Activated CD4-positive, alpha-beta T cell treated with anti-CD3 and anti-CD28 coated beads, Interleukin-2, Interleukin-4, amounts not matched to agents 100 ng/mL and 50 ng/mL, durations not matched to agents 16 hours and 8 hours (primary cell): Measurements from ENCODE around the gene ALDH1L1.

Experiments
- DNase-seq: peaks from one replicate; pipeline ENCODE4 v3.0.0-alpha.2; 2020; ENCODE audit warnings: low spot score

The ALDH1L1 gene

DNA sequence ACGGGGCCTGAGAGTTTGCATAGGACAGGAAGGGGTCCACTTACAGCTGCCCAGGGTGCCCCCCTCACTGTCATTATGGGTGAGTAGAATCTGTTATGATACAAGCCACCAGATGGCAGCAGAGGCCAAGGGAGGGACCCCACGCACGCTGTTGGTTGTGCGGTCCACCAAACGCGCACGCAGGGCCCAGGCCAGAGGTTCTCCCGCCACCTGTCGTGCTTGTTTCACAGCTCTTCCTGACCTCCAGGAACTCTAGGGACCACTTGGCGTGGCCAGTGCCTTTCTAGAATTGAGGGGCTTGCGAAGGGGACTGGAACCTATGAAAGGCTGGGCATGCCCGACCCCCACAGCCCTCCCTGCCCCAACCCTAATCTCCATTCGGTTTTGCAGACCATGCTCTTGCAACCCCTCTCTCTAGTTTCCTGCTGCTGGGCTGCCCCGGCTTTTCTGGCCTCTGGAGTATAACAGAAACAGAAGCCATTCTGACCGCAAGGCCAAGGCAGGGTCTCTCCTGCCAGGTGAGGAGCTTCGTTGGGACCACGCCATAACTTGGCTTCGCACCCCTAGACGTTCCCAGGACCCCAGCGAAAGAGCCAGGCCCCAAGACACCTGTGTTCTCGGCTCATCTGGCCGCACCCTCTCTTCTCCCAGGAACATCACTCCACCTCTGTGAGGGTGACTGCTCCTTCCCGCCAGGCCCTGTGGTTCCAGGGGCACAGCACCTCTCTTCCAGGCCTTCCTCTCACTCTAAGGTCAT is 46.0 kb downstream of the ALDH1L1 start:
- DNase-seq: peak; percentile 46

DNA sequence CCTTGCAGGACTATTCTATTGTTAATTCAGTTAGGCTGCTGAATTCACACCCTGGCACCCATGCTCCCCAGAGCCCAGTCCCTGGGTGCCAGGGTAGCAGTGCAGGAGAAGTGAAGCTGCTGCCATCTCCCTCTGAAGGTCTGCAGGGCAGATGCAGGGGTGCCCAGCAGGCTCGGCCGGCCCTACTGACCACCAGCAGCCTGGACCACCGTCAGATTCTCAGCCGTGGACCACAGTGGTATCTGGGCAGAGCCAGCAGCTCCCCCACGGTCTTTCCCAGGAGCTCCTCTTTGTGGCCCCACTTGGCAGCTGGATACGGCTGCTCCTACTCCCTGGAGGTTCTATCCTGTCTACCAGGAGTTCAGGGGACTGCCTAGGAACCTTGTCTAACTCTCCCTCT is 46.8 kb downstream of the ALDH1L1 start:
- no peak for DNase-seq

DNA sequence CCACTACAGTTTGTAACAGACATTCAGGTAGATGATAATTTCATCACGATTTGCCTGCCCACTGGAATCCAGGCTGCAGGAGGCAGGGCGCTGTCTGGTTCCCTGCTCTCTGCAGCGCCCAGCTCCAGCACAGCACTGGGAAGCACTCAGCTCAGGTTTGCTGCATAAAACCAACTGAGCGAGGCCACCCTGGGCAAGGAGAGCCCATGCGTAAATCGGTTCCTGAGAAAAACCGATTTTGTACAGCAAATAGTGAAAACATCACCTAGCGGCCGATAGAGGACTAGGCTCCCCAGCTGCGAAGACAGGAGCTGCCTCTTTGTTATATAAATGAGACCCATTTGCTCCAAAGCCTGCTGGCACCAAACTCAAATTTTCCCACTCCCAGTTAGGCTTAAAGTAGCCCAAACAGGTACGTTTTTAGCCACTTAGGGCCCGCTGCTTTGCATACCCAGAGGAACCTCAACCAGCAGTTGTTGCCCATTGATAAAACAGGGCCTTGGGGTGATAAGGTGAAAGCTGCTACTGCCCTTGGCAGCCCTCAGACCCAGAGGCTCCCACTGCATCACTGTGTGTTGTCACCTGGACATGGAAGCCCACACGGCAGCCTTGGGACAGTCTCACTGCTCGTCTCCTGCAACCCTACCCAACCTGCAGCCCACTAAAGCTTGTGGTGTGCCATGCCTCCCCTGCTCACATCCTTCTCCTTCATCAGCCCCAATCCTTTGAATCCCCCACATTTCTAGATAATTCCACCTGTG is 47.5 kb downstream of the ALDH1L1 start:
- DNase-seq: no peak

DNA sequence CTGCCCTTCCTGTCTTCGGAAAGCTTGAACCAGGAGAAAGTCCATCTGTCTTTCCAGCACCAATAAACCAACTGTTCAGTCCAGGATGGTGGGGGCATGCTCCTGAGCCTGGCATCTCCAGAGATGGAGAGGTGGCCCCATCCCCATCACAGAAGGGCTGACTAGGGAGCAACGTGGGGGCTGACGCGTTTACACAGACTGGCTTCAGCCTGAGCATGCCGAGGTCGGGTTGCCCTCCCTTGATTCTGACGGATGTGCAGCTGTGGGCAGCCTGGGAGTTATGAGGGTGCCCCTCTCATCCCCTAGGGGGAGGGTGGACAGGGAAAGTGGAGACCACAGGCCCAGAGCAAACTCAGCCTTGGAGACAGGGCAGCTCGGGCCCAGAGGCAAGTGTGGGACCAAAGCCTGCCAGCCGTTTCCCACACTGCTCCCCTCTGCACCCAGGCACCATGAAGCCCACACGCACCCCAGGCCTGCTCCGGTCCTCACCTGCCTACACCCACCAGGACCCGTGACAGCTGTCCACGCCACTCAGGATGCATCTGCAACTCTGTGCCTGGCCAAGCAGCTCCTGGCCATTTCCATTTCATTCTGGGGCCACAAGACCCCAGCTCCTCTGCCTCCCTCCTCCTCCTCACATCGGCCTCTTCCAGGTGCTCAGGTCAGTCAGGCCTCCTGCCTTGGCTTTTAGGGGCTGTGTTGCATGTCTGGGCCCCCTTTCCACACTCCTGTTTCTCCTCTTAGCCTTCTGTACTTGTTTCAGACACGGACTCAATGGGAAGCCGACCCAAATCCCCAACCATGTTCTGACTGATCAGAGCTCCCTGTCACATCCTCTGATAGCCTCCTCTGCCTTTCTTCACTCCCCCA is 48.3 kb downstream of the ALDH1L1 start:
- no peak for DNase-seq

DNA sequence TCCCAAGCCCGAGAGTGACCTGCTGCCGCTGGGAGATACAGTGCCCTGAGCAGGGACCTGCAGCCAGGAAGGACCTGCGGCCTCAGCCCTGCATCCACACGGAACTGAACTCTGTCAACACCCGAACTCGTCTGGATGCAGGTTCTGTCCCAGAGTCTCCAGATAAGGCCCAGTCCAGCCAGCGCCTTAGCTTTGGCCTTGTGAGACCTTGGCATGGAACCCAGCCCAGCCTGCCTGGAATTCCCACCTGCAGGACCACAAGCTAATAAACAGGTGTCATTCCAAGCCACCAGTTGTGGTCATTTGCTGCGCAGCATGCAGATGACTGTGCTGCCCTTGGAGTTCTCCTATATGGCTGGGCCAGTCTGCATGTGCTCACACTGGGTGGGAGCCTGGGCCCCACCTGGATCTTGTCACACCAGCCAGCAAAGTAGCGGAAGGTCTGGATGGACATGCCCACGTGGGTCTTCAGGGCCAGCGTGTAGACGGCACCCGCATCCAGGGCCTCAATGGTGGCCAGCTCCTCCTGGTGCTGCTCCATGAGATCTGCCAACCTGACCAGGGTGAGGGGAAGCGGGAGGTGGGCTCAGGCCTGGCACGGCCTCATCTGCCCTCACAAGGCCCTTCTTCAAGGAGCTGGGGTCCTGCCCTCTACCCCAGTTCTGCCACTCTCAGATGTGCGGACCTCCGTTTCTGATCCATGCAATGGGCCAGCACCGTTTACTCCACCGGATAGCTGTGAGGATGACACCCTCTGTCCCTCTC is 49.2 kb downstream of the ALDH1L1 start:
- DNase-seq: no peak

DNA sequence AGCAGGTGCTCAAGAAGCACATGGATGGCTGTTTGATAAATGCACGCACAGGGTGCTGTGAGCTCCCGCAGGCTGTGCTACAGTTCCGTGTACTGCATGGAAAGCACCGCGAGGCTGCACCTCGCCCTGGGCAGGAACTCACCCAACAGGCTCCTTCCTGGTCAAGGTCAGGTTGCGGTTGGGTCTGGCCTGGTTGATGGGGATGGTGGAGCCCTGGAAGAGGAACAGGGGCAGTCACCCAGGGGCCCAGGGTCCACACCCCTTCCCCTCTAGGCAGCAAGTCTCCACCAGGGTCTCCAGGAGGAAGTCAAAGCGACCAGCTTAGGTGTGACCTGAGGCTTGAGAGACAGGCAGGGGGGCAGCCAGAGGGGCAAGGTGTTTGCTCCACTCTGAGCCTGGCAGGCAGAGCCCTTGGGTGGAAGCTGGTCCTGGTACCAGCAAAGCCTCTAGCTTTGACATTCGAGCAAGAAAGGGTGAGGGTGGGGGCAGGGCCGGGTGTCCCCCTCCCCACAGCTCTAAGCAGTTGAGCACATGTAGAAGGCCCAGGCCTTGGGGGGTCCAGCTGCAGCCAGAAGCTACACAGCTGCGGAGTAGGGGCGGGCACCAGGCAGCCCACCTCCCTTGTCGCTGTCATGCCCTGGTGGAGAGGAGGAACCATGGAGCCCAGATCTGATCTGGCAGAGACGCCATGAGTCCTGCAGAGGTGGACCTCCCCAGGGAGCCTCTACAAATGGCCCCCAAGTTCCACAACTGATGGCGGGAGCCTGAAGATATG is 50.1 kb downstream of the ALDH1L1 start:
- no peak for DNase-seq

DNA sequence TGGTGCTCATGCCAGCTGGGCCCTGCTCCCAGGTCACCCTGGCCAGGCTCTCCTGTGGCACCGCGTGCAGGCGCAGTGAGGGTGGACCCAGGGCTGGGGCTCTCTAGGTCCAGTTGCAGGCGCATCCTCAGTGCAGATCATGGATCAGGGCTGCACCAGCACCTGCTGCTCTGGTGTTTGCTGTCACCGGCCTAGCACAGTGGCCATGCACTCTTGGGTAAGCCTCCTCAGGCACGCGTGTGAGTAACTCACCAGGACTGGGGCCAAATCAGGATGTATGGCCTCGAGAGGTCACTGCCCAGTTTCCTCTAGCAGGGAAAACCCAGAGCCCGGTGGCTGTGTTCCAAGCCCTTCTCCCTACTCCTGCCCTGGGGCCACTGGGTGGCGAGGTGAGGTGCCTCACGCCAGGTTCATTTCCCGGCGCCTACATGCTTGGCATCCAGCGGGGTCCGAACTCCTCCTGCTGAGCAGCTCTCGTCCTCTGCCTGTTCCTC is 50.9 kb downstream of the ALDH1L1 start:
- DNase-seq: no peak

DNA sequence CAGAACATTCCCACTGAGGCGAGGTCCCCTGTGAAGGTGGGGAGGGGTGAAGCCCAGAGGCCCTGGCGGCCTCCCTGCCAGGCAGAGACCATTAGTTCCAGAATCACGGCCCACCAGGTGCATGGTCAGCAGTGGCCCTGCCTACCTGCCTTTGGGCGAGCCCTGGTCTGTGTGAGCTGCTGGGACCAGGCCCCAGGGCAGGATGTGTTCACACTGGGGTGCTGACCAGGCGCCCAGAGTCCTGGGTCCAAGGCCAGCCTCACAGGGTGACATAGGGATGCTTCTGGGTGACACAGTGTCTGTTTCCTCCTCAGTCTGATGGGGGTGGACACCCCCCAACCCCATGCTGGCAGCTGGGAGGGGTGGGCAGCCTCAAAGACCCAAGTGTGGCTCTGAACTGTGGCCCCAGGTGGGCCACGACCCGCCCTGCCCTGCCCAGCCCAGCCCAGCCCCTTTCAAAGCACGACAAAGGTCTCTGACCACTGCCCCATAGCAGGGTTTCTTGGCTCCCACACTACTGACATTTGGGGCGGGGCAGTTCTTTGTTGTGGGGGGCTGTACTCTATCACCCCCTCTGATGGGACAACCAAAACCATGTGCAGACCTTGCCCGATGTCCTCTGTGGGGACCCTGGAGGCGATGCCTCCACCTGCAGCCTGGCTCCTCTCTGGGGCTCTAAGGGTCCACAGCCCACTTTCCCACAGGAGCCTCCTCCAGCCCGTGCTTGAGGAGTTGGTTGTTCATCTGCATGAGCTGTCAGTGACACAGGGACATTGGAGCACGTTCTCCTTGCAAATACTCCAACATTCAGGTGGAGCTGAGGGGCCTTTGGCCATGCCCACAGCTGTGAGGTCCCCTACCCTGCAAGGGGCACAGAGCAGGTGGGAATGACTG is 51.6 kb downstream of the ALDH1L1 start:
- no peak for DNase-seq

DNA sequence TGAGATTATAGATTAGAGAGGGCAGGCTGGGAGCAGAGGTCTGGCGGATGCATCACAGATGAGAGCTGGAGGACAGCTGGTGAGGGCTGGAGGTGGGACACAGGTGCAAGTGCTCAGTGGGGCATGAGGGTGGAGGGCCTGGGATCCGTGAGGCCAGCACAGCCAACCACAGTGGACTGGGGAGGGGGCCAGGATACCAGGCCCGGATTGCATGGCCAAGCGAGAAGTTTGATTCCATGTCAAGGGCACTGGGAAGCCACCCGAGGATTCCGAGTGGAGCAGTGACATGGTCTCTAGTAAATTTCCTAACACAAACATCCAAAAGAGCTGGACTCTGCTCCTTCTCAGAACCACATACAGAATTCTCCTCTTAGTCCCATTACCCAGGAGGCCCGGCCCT is 52.5 kb downstream of the ALDH1L1 start:
- no peak for DNase-seq

DNA sequence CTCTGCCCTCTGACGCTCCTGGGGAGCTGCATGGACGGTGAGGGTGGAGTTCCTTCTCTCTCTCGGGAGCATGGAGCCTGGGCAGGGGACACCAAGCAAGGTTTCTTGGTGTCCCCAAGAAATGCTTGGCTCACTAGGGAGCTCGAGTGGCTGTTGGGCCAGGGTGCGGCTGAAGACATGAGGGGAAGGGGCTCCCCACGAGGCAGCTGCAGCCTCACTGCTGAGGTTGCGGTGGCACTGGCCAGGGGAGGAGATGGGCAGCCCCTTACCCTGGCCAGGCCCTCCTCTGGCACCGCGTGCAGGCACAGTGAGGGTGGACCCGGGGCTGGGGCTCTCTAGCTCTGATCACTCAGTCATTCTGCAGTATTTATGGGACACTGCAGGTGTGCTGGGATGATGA is 52.9 kb downstream of the ALDH1L1 start:
- DNase-seq: no peak

DNA sequence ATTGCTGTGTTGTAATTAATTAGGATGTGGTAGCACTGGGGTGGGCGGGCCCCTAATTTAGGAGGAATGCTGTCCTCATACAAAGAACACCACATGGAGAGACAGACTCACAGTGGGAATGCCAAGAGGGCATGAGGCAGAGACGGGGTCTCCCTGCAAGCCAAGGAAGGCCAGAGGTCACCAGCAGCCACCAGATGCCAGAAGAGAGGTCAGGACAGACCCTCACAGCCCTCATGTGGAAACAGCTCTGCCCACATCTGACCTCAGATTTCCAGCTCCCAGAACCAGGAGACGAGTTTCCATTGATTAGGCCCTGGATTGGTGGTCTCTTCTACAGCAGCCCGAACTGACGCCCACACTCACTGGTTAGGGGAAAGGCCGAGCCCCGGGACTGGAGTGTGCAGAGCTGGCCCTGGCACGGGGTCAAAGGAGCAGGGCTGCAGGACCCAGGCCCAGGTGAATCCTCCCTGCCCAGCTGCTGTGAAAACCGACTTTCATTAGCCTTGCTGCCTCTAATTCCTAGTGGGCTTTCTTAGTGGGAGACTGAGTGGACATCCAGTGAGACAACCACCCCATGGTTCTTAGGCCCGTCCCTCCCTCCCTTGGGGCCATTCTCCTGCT is 53.5 kb downstream of the ALDH1L1 start:
- DNase-seq: no peak

DNA sequence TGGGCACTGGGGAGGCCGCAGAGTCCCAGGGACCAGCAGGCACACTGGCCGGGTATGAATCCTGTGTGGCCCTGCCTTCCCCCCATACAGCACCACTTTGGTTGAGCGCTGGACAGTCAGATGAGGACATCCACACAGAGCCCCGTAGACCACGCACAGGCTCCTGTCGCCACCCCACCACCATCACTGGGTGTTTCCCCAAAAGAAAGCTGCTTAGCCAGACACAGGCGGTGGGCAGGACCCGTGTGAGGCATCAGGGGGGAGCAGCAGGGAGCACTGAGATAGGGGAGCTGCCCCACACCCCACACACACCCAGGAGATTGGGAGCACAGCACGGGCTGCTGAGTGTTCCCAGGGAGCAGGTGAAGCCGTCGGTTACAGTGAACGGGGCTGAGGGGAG is 54.1 kb downstream of the ALDH1L1 start:
- DNase-seq: no peak

DNA sequence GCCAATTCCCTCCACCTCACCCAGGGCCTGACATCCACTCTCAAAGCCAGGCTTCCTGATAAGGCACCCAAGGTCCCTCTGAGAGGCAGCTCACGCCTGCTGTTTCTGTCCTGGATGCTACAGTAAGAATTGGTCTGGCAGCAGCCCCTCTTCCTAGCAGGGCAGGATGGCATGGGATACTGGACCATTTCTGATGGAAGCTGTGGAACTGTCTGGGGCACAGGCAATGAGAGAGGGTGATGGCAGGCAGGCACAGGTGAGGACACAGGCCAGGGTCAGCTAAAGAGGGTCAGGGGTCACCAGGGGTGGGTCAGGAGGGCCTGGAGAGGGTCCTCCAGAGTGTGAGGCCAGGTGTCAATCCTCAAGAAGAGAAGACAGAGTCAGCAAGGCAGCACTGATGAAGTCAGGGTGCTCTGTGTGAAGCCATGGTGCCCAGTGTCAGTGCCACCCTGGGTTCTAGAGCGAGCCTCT is 54.6 kb downstream of the ALDH1L1 start:
- DNase-seq: no peak

DNA sequence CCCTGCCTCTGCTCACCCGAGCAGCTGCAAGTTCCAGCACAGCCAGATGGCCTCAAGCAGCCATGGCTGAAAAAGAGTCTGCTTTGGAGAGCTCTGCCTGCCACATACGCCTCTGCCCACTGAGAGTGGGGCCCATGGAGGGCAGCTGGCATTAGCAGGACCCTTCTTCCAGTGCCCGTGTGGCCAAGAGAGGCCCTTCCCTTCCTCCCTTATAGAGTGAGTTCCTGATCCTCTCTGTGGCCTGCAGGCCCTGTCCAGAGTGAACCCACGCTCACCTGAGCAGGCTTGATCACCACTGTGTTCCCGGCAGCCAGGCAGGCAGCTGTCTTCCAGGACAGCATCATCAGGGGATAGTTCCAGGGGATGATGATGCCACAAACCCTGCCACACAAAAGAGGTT is 55.0 kb downstream of the ALDH1L1 start:
- no peak for DNase-seq

DNA sequence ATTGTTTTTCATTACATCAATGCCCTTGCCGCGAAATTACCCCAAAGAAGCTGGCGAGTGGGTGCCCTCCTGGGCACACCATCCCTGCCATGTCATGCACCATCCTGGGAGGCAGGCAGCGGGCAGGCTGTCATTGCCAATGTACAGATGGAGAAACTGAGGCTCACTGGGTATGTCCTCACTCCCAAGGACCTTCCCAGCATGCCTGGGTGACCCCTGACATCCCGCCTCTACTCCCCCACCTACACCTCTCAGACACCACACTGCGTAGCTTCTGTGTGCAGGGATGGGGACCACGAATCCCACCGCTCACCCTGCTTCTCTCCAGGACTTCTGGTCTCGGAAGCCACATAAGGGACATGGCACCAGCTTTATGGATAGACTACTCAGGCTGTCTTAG is 55.5 kb downstream of the ALDH1L1 start:
- DNase-seq: no peak

DNA sequence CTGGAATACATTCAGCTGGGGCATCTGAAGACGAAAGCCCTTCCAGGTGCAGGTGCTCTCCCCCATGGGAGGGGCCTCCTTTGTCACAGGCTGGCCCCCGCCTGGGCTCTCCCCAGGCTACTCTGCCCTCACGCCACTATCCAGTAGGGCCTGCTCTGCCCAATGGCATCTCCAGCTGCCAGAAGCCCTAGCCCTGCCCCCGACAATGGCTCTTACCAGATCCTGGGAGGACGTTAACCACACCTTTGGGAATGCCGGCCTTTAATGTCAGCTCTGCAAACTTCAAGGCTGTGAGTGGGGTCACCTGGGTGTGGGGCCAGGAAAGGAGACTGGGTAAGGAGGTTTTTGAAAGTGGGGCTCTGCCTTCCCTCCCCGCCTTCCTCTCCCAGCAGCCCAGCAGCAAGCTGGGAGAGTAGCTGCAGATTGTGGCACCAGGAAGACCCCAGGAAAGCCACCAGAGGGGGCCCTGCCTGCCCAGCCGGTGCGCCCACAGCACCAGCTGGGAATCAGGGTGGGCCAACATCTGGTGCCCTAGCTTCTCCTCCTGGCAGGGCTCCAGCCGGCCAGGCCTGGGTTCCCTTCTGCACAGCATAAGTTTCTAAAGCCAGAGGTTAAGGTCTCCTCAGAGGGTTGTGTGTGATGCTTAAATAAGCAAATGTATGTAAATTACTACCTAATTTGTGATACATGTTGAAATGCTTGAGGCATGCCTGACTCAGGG is 56.1 kb downstream of the ALDH1L1 start:
- no peak for DNase-seq

DNA sequence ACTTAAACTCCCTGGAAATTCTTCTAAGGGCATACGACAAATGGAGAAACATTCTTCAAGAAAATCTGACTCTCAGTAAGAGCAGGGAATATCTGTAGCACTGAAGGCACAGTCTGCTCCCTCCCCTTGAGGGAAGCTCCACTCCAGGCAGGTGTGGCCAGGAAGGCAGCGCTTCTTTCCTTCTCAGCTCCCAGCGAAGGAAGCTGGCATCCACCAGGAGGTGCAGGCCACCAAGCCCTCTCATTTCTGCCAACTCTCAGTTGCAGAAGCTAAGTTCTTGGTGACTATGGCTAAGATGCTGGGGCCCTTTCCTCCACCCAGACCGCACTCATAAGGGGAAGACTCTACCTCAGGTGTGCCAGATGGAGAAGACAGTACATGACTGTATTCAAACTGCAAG is 58.8 kb downstream of the ALDH1L1 start:
- no peak for DNase-seq

DNA sequence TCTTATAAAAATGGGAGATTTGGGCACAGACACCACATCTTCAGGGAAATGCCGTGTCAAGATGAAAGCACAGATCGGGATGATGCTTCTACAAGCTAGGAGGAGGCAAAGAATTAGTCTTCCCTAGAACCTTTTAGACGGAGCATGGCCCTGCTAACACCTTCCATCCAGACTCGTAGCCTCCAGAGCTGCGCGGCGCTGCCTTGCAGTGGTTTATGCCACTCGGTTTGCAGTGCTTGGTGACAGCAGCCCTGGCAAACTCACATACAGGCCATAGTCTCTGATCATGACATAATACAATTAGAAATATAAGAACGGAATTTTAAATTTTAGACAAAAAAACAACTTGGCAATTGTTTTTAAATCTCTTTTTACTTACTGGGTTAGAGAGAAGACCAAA is 59.3 kb downstream of the ALDH1L1 start:
- no peak for DNase-seq

DNA sequence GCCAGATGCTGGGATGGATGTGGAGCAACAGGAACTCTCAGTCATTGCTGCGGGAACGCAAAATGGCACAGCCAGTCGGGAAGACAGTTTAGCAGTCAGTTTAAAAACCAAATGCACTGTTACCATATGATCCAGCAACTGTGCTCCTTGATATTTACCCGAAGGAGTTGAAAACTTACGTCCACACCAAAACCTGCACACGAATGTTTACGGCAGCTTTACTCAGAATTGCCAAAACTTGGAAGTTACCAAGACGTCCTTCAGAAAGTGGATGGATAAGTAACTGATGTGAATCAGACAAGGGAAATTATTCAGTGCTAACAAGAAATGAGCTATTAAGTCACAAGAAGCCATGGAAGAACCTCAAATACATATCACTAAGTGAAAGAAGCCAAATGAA is 60.4 kb downstream of the ALDH1L1 start:
- no peak for DNase-seq
